Measurements from ENCODE around the gene FAM117A.

DNA sequence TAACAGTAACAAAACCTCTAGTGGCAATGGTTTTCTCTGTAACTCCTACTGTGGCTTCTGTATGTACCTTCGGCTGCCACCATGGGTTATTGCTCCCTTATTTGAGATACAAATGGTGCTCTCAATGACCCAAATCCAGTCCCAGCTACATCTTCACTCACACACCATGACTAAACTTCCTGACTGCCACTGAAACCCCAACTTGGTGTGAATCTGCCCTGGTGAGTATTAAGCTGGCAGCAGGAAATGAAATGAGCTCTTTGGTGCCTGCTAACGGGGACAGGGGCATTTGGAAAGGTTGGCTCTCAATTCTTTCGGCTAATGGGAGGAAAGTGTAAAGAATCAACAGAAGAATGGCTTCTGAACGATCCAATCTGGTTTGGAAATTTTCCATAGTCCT, 48.7 kb downstream of the FAM117A start:
- TF ChIP-seq EP300 (IDR thresholded peaks at IDR 0.05; ENCODE audit: borderline replicate concordance) (no peak), CEBPB (IDR thresholded peaks at IDR 0.05) (no peak), FOXM1 (IDR thresholded peaks at IDR 0.05; ENCODE audit: borderline replicate concordance, low read depth) (no peak), TCF12 (IDR thresholded peaks at IDR 0.05; ENCODE audit: low read depth) (no peak)
- TF ChIP-seq, protein P1, sequence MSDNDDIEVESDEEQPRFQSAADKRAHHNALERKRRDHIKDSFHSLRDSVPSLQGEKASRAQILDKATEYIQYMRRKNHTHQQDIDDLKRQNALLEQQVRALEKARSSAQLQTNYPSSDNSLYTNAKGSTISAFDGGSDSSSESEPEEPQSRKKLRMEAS (IDR thresholded peaks at IDR 0.05): no peak
